ENCODE results near the gene DSCAML1. TPM values are rescaled to one million over a fixed set of nuclear protein-coding genes. Genes with fewer than 3 reads are reported as not detected.

Gene DSCAML1
- total RNA-seq, 1 experiment from 2014 or later, result not detected

GRCh38 chr11:117749541-117749910 lies 47.5 kb downstream of the DSCAML1 start (continued):
- TF ChIP-seq TCF7L2 (IDR thresholded peaks at IDR 0.05; ENCODE audit: borderline replicate concordance, extremely low read depth, insufficient read depth, insufficient read length), result no peak
- no peak for TF ChIP-seq SP1 (IDR thresholded peaks at IDR 0.05; ENCODE audit: low read depth)
- no peak for TF ChIP-seq EGR1 (IDR thresholded peaks at IDR 0.05; ENCODE audit: low read depth)
- TF ChIP-seq, protein P1, sequence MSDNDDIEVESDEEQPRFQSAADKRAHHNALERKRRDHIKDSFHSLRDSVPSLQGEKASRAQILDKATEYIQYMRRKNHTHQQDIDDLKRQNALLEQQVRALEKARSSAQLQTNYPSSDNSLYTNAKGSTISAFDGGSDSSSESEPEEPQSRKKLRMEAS (IDR thresholded peaks at IDR 0.05), result no peak
- TF ChIP-seq POLR2A (IDR thresholded peaks at IDR 0.05; ENCODE audit: borderline replicate concordance, extremely low read depth, insufficient read depth, insufficient read length), result no peak
- no peak for TF ChIP-seq ATF3 (IDR thresholded peaks at IDR 0.05)
- no peak for TF ChIP-seq ELF1 (IDR thresholded peaks at IDR 0.05; ENCODE audit: borderline replicate concordance, low read depth)
- TF ChIP-seq EZH2 (IDR thresholded peaks at IDR 0.05), result no peak

DNA sequence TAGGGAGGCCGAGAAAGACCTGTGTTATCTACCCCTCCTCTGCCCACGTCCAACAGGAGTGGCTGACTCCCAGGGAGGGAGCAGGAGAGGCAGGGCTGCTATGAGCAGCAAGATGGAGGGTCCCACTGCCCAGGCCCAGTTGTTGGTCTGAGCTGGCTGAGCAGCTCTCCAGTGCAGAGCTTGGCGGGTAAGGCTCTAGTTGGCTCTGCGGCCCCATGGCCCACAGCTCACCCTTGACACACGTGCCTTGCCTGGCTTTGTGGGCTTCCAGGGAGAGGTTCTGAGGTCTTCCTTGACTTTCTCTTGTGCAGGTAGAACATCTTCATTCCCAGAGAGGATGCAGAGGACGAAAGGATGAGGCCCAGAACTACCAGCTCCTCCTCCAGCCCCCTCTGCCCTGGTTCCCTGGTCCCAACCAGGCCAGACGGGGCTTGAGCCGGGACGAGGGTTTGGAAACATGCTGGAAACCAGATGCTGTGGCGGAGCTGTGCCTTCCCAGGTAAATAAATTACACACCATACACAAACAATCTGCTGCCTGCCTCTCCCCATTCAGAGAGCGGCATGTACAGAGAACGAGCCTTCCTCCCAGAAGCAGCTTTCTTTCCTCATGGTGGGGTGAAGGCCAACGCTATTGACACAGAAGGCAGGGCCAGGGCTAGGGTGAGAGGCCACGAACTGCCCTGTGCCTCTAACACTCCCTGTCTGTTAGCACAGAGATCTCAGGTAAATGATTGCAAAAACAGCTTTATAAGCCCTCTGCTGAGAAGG lies 48.1 kb downstream of the DSCAML1 start:
- CTCF ChIA-PET, result no interaction called here
- Histone ChIP-seq H3K4me1 (ENCODE audit: control insufficient read depth in 1 of 2, insufficient read depth in 2 of 2, low read length in 2 of 2) (no peaks in the 10 kb centered on the region), H3K36me3 (ENCODE audit: control insufficient read depth in 1 of 2, insufficient read depth in 2 of 2, low read length in 2 of 2) (no peaks in the 10 kb centered on the region), H3K9me2 (ENCODE audit: insufficient read depth) (no peaks in the 10 kb centered on the region), H3K4me3 (replicated peaks in 1 of 2; ENCODE audit: low read depth in 1 of 2, low read length in 2 of 2) (no peak overlapping the region), H4K20me1 (ENCODE audit: insufficient read depth) (no peaks in the 10 kb centered on the region), H3K9me3 (ENCODE audit: control insufficient read depth in 1 of 2, insufficient read depth in 1 of 2, low read depth in 1 of 2, low read length in 2 of 2) (no peaks in the 10 kb centered on the region), H3K4me2 (ENCODE audit: low read length) (no peak overlapping the region), H3K27me3 (ENCODE audit: insufficient read depth, low read length) (peaks cover 7% of the 10 kb centered on the region; the same call in 1 of the 2 replicates), H3K9ac (ENCODE audit: low read length) (no peak overlapping the region), H2AFZ (ENCODE audit: low read depth, low read length, poor library complexity, severe bottlenecking) (no peak overlapping the region), H3K27ac (ENCODE audit: low read depth, low read length) (no peak overlapping the region), H3K79me2 (ENCODE audit: insufficient read depth, low read length) (no peaks in the 10 kb centered on the region)
- ATAC-seq (no peak), DNase-seq (ENCODE audit: low read depth, low spot score) (no peak)
- no TSS peak for BruUV-seq (replicated peaks)
- POLR2A ChIA-PET, result no interaction called here
- intact Hi-C loops (cut with micrococcal nuclease), result no loop called here
- TF ChIP-seq ATF3 (IDR thresholded peaks at IDR 0.05) (no peak), SRF (IDR thresholded peaks at IDR 0.05; ENCODE audit: low read depth) (no peak), REST (IDR thresholded peaks at IDR 0.05; ENCODE audit: low read depth) (no peak), EGR1 (IDR thresholded peaks at IDR 0.05; ENCODE audit: low read depth) (no peak), CTCF (IDR thresholded peaks at IDR 0.05 in 2 of 3, conservative IDR thresholded peaks at IDR 0.05 in 1 of 3; ENCODE audit: borderline replicate concordance in 1 of 3, insufficient read depth in 1 of 3, low read depth in 2 of 3, low read length in 2 of 3) (no peak), EZH2 (IDR thresholded peaks at IDR 0.05) (no peak)
- RAD21 ChIA-PET (ENCODE audit: low non-redundant PET in 1 of 2, low total read pairs in 2 of 2, uncharacterized antibody in 2 of 2, unreplicated experiment in 2 of 2), result no interaction called here

All from HCT116 (cell line).